Esophagus muscularis mucosa (tissue), 4 donors: Measurements from ENCODE around the gene RCOR1. TPM values are rescaled to one million over a fixed set of nuclear protein-coding genes. Genes with fewer than 3 reads are reported as not detected.
A peak's percentile ranks its signal among the peaks of the same experiment; 100 is the strongest.
"Not testable (repeated sequence)": the region's sequence is repeated elsewhere in the genome, so short reads cannot be mapped to it uniquely, and the experiment has no call there.

Experiments
- DNase-seq: peaks from one replicate; pipeline ENCODE4 v3.0.0-alpha.2; 2017; ENCODE audit errors: extremely low spot score
- H3K27ac ChIP-seq, 4 donors: fragments of 200-600 bp; sonication (generic); replicated peaks in 1 of 4; 1 replicate in 3 of 4; 2 replicates in 1 of 4; pipeline ENCODE4 v1.5.1; 2016 to 2019; ENCODE audit warnings: mild to moderate bottlenecking in 1 of 4
- H3K27me3 ChIP-seq, 4 donors: fragments of 200-600 bp; sonication (generic); one replicate each; pipeline versions ENCODE4 v1.5.1 to v1.6.0; 2016 to 2019
- H3K36me3 ChIP-seq, 4 donors: fragments of 200-600 bp; sonication (generic); one replicate each; pipeline ENCODE4 v1.5.1; 2016 to 2019
- H3K4me1 ChIP-seq, 4 donors: fragments of 200-600 bp; sonication (generic); one replicate each; pipeline ENCODE4 v1.5.1; 2016 to 2019
- H3K4me3 ChIP-seq, 4 donors: fragments of 200-600 bp; sonication (generic); 1 replicate in 2 of 4; 2 replicates in 2 of 4; pipeline ENCODE4 v1.5.1; 2016 to 2019; ENCODE audit warnings: mild to moderate bottlenecking in 4 of 4, moderate library complexity in 1 of 4
- H3K9me3 ChIP-seq, 4 donors: fragments of 200-600 bp; sonication (generic); 1 replicate in 3 of 4; 2 replicates in 1 of 4; pipeline ENCODE4 v1.5.1; 2016 to 2019
- CTCF ChIP-seq, 3 experiments: fragments of 200-600 bp in 2 of 3; fragments of 450-650 bp in 1 of 3; sonication (generic) in 2 of 3; IDR thresholded peaks; one replicate each; pipeline ENCODE4 v1.5.1; 2017 to 2019; ENCODE audit warnings: antibody characterized with exemption in 3 of 3, mild to moderate bottlenecking in 2 of 3, moderate library complexity in 1 of 3
- EP300 ChIP-seq: sonication (generic); formaldehyde crosslinking; IDR thresholded peaks from one replicate; pipeline ENCODE4 v1.6.1; 2017; ENCODE audit warnings: antibody characterized with exemption
- POLR2A ChIP-seq: fragments of 450-650 bp; IDR thresholded peaks from one replicate; pipeline ENCODE4 v1.6.1; 2017; ENCODE audit warnings: antibody characterized with exemption, moderate library complexity, mild to moderate bottlenecking, low read depth
- POLR2AphosphoS5 ChIP-seq, 2 donors: sonication (generic); formaldehyde crosslinking; IDR thresholded peaks; one replicate each; pipeline ENCODE4 v1.6.1; 2017; ENCODE audit warnings: antibody characterized with exemption in 2 of 2
- WGBS: methylation state at CpG from one replicate; pipeline ENCODE4 v1.1.5; 2018; 5-methylcytosine and 5-hydroxymethylcytosine counted together
- intact Hi-C: fragments of 100-400 bp; cut with DNase I; formaldehyde crosslinking; loops from one replicate; pipeline ENCODE4 v1.15.1; 2023
- total RNA-seq, 4 donors: library from RNA; depleted of rRNA; stranded (reverse); fragments of >200 nt; gene quantifications; one replicate each; pipeline versions ENCODE4 v1.1.0 to v1.2.1, GENCODE V29; 2016

Gene RCOR1
- total RNA-seq: 10 to 100 TPM; 12.9 to 14.8 (median 13.8) TPM

DNA sequence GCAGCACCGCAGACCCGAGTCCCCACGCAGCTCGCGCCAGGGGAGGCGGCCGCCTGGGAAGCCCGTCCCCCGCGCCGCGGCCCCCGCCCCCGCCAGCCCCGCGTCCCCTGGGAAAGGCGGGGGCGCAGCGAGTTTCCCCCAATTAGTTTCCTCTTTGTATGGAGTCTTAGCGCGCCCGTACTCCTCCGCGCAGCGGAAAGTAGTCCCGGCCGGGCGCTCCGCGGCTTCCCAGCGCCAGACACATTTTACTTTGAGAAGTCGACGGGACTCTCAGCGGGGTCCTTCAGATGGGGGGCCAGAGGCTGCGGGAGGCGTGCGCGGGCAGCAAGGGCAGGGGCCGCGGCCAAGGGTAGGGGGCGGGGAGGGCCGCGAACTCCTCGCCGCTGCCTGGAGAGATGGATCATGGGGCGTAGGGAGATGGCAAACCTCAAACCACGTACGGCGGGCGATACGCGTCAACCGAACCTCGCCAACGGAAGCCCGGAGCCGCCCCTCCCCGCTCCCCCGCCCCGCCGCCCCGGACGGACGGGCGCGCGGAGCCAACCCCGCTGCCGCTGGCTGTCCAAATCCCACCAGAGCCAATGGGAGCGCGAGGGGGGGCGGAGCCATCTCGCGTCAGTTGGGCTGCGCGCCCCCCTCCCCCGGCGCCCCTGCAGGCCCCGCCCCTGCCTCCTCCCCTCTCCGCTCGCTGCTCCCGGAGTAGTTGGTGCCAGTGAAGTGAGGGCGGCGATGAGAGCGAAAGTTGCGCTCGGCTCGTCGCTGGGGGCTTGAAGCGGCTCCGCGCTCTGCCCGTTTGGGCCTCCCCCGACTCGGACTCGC is at the start of gene RCOR1:
Gene RCOR1, plus strand, starts transcription at position 706 of the 819 bp plus-strand sequence. CDS start 238 bp downstream, outside the sequence.
- DNase-seq: peak; percentile 99
- H3K4me1 ChIP-seq: peaks cover 19 to 43% (median 38%) of the 10 kb centered on the region in 4 donors
- peak within 1 kb of the TSS; percentile 76 to 98 (median 90) for H3K4me3 ChIP-seq
- intact Hi-C loops: loop anchor here (5.0 kb wide), 1 partner anchor 65 kb away; no protein-coding TSS in a partner anchor
- TF ChIP-seq POLR2A: peak; percentile 9
- TF ChIP-seq POLR2AphosphoS5 (IDR thresholded peaks at IDR 0.05): peak; percentile 96 to 97
- TF ChIP-seq EP300: no peak
- TF ChIP-seq CTCF (IDR thresholded peaks at IDR 0.05): no peak
- no peaks in the 10 kb centered on the region for H3K9me3 ChIP-seq
- WGBS: under 1% methylated on average over 49 of the region's 96 CpGs
- peak within 1 kb of the TSS; percentile 90 to 99 (median 96) for H3K27ac ChIP-seq
- H3K27me3 ChIP-seq: no peaks in the 10 kb centered on the region
- no peaks in the 10 kb centered on the region for H3K36me3 ChIP-seq

DNA sequence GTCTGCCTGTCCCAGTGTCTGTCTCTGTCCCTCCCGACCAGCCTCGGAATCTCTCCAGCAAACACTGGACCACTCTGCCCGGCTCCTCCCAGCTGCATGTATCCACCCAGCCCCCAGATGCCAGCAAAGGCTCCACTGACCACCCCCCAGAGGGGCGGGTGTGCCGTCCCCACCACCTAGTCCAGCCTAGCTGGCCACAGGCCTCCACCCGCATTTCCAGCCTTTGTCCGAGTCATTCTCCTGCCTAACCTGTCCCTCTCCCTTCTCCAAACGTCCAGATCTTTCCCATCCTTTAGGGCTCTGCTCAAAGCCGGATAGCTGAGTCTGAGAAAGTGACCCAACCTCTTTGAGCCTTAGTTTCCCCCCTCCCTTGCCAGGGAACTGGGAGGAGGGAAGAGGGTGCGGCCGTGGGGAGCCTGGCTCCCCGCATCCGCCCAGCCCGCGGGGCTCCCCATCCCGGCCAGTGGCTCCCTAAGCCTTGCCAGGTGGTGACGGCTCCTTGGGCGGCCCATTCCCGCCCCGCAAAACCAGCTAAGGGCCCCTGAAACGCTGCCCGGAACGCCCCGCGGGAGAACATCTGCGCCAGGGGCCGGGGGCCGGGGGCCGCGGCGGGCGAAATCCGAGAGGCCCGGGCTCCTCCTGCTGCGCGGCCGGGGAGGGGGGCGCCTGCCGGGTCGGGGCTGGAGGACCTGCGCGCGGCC is 48.3 kb upstream of the RCOR1 start:
- intact Hi-C loops: no loop called here
- Histone ChIP-seq H3K4me3 (peak overlapping the region; percentile 11 to 36 (median 24)), H3K9me3 (no peaks in the 10 kb centered on the region), H3K4me1 (peaks cover 13 to 31% (median 28%) of the 10 kb centered on the region in 4 donors), H3K27ac (no peak overlapping the region), H3K27me3 (peaks cover 0 to 71% (median 16%) of the 10 kb centered on the region in 4 donors), H3K36me3 (no peaks in the 10 kb centered on the region)
- TF ChIP-seq POLR2A (no peak), POLR2AphosphoS5 (IDR thresholded peaks at IDR 0.05) (no peak), EP300 (no peak)
- WGBS: 33% methylated on average over 24 of the region's 43 CpGs
- no peak for DNase-seq

DNA sequence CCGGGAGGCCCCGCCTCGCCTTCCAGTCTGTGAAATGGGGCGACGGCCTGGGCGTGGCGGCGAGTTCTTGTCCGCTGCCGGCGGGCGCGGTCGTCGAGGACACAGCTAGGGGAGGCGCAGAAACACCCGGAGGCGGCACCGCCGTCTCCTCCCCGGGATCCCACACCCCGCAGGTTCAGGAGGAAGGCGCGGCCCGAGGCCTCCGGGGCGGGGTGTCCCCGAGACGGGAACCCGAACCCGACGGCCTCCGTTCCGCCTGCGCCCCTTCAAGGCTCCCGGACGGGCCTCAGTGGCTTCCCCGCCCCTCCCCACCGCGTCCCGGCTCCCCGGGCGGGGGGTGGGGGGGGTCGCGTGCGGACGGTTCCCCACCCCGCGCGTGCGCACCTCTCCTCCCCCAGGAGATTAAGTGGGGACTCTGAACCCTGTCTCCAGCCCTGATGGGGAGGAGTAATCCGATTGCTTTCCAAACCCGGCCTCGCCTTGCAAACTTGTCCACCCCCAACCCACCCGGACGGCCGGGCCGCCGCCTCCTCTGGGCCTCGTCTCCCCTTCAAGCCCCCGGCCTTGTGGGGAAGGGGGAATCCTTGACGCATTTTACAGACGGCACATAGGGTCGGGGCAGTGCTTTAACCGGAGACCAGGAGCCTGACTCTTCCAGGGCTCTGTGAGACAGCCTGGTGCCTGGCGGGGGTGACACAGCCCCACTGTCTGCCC is 47.5 kb upstream of the RCOR1 start:
- Histone ChIP-seq H3K27me3 (peaks cover 0 to 66% (median 16%) of the 10 kb centered on the region in 4 donors), H3K9me3 (no peaks in the 10 kb centered on the region), H3K36me3 (no peaks in the 10 kb centered on the region), H3K27ac (no peak overlapping the region), H3K4me1 (peaks cover 7 to 26% (median 24%) of the 10 kb centered on the region in 4 donors), H3K4me3 (peak overlapping the region; percentile 11 to 36 (median 24))
- intact Hi-C loops: no loop called here
- WGBS: 37% methylated on average over 19 of the region's 66 CpGs
- TF ChIP-seq POLR2A (no peak), CTCF (IDR thresholded peaks at IDR 0.05) (no peak), EP300 (no peak), POLR2AphosphoS5 (IDR thresholded peaks at IDR 0.05) (no peak)
- no peak for DNase-seq

GRCh38 chr14:102545461-102546265 is 46.8 kb upstream of the RCOR1 start:
- TF ChIP-seq EP300 (no peak), POLR2A (no peak)
- Histone ChIP-seq H3K36me3 (no peaks in the 10 kb centered on the region), H3K4me3 (no peak overlapping the region), H3K27me3 (peaks cover 0 to 65% (median 16%) of the 10 kb centered on the region in 4 donors), H3K9me3 (no peaks in the 10 kb centered on the region), H3K27ac (no peak overlapping the region), H3K4me1 (peaks cover 4 to 21% (median 18%) of the 10 kb centered on the region in 4 donors)
- intact Hi-C loops: no loop called here
- no peak for DNase-seq
- WGBS: 73% methylated on average over 26 of the region's 29 CpGs

DNA sequence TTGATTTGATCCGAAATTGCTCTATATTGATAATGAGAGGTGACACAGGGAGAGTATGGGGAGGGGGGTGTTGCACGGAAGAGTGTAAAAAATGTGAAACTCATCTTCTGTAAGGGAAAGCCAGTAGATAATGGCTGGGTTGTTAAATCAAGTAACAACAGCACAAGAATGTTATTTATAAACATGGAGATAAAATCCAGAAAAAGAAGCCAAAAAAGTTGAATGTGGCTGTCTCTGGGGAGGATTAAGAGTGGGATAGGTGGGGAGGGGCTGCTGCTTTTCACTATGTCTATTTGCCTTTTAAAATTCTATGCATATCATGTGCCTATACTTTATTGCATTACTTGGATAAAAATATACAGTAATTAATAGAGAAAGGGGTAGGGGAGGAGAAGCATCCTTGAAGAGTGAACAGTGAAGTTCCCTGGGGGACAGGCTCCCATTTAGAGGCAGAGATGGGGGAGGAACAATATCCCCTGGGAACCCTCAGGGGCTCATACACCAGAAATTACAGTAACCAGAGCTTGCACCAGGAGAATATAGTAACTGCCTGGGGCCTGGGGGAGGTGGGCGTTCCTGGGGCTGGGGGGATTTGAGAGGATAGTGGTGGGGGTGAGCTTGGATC is 43.7 kb upstream of the RCOR1 start:
- no peak for DNase-seq
- intact Hi-C loops: no loop called here
- TF ChIP-seq CTCF (IDR thresholded peaks at IDR 0.05) (no peak), POLR2A (no peak), EP300 (no peak), POLR2AphosphoS5 (IDR thresholded peaks at IDR 0.05) (no peak)
- no peak overlapping the region for H3K4me3 ChIP-seq
- H3K9me3 ChIP-seq: no peaks in the 10 kb centered on the region
- H3K27me3 ChIP-seq: peaks cover 0 to 48% (median 16%) of the 10 kb centered on the region in 4 donors
- WGBS: 78% methylated on average over 3 of the region's 3 CpGs
- H3K27ac ChIP-seq: no peak overlapping the region
- no peaks in the 10 kb centered on the region for H3K36me3 ChIP-seq
- H3K4me1 ChIP-seq: peaks cover 4 to 21% (median 18%) of the 10 kb centered on the region in 4 donors

DNA sequence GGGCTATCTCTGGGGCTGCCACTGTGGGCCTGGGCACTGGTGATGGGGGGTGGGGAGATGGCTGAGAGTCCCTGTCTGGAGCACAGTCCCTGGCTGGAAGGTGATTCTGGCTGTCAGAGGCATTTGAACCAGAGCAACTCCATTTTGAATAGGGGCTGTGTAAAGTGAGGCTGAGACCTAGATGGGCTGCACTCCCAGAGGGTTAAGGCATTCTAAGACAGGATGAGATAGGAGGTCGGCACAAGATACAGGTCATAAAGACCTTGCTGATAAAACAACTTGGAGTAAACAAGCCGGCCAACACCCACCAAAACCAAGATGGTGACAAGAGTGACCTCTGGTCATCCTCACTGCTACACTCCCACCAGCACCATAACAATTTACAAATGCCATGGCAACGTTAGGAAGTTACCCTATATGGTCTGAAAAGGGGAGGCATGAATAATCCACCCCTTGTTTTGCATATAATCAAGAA is 41.5 kb upstream of the RCOR1 start:
- intact Hi-C loops: not testable (repeated sequence)
- 89% methylated on average over 3 of the region's 3 CpGs for WGBS

More for the DNA sequence above, 41.5 kb upstream of the RCOR1 start:
- Histone ChIP-seq H3K4me1 (peaks cover 4 to 14% (median 11%) of the 10 kb centered on the region in 4 donors), H3K27me3 (peaks cover 0 to 26% (median 0%) of the 10 kb centered on the region in 4 donors)
- DNase-seq, H3K9me3 ChIP-seq, H3K36me3 ChIP-seq, H3K4me3 ChIP-seq, H3K27ac ChIP-seq: not testable (repeated sequence)
